ENCODE measurements around the gene SHROOM3. TPM values are rescaled to one million over a fixed set of nuclear protein-coding genes. Genes with fewer than 3 reads are reported as not detected.
A peak's percentile ranks its signal among the peaks of the same experiment; 100 is the strongest.

SHROOM3 gene
- total RNA-seq, 4 donors from 2014 or later: 29.5 to 127 (median 59.9) TPM

DNA sequence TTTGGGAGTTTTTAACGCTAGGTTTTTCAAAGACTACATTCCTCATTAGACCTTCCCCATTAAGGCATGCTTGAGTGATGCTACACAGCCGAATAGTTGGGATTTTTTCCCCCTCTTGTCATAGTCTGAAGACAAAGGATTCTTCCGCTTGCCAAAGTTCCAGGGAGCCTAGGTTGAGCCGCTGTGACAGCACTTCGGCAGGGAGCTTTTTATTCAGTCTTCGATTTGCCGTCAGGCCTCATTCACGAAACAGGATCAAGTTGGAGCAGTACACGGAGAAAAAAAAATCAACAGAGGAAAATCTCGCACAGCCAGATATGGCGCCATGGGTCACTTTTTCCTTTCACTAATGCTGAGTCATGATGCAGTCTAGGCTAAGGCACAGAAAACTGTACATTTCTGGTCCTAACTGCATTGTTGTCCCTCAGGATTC lies 24.3 kb downstream of the SHROOM3 start:
- 30 to 52% methylated on average over 5 to 11 of the region's 11 CpGs for WGBS, 2 donors (ENCODE audit: low coverage in 1 of 2)
- peak overlapping the region; percentile 4 to 73 (median 63) for H3K27ac ChIP-seq
- TF ChIP-seq POLR2A (IDR thresholded peaks at IDR 0.05): no peak
- TF ChIP-seq EP300 (IDR thresholded peaks at IDR 0.05): no peak
- TF ChIP-seq CTCF (IDR thresholded peaks at IDR 0.05): no peak
- TF ChIP-seq POLR2AphosphoS5 (IDR thresholded peaks at IDR 0.05): no peak

GRCh38 chr4:76463568-76463967 lies 28.5 kb downstream of the SHROOM3 start:
- Histone ChIP-seq H3K36me3 (no peaks in the 10 kb centered on the region), H3K4me1 (peaks cover 0 to 11% (median 0%) of the 10 kb centered on the region in 3 donors), H3K27me3 (no peaks in the 10 kb centered on the region), H3K9me3 (peaks cover 0 to 18% (median 0%) of the 10 kb centered on the region in 3 donors), H3K27ac (no peak overlapping the region), H3K4me3 (no peak overlapping the region)
- no peak for ATAC-seq
- WGBS, 2 donors (ENCODE audit: low coverage in 1 of 2): no CpG with 5 or more reads among the region's 2 CpGs
- TF ChIP-seq POLR2AphosphoS5 (IDR thresholded peaks at IDR 0.05) (no peak), POLR2A (IDR thresholded peaks at IDR 0.05) (no peak), EP300 (IDR thresholded peaks at IDR 0.05) (no peak), CTCF (IDR thresholded peaks at IDR 0.05) (no peak)

More for the DNA sequence above, 24.3 kb downstream of the SHROOM3 start:
- Histone ChIP-seq H3K4me3 (no peak overlapping the region), H3K4me1 (peaks cover 0 to 11% (median 0%) of the 10 kb centered on the region in 3 donors), H3K9me3 (peaks cover 0 to 18% (median 0%) of the 10 kb centered on the region in 3 donors), H3K36me3 (no peaks in the 10 kb centered on the region), H3K27me3 (no peaks in the 10 kb centered on the region)
- peak; percentile 39 for ATAC-seq

DNA sequence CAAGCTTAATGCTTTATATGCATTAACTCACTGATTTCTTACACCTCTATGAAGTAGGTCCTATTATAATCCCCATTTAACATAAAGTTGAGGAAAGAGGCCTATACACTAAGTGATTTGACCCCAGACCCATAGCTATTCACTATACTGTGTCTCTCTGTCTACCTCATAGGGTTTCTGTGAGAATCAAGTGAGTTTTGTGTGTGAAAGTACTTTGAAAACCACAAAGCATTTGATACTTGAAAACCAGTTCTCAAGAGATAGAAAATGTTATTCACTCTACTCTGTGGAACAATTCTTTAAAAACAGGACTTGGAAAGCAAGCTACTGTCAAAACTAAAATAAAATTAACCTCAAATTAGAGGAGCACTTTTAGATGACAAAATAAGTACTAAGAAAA lies 35.0 kb downstream of the SHROOM3 start:
- H3K9me3 ChIP-seq: no peaks in the 10 kb centered on the region
- ATAC-seq: no peak
- no peak overlapping the region for H3K4me3 ChIP-seq
- H3K4me1 ChIP-seq: no peaks in the 10 kb centered on the region
- H3K27me3 ChIP-seq: no peaks in the 10 kb centered on the region
- no peaks in the 10 kb centered on the region for H3K36me3 ChIP-seq
- no peak overlapping the region for H3K27ac ChIP-seq
- no peak for TF ChIP-seq POLR2A (IDR thresholded peaks at IDR 0.05)

- ATAC-seq: no peak
- Histone ChIP-seq H3K27me3 (no peaks in the 10 kb centered on the region), H3K36me3 (no peaks in the 10 kb centered on the region), H3K27ac (no peak overlapping the region), H3K4me3 (no peak overlapping the region), H3K9me3 (no peaks in the 10 kb centered on the region), H3K4me1 (no peaks in the 10 kb centered on the region)
- WGBS, 2 donors (ENCODE audit: low coverage in 1 of 2): 67% methylated on average over 1 of the region's 1 CpG; no CpG with 5 or more reads in 1 of the 2 donors
- TF ChIP-seq EP300 (IDR thresholded peaks at IDR 0.05) (no peak), CTCF (IDR thresholded peaks at IDR 0.05) (no peak), POLR2A (IDR thresholded peaks at IDR 0.05) (no peak), POLR2AphosphoS5 (IDR thresholded peaks at IDR 0.05) (no peak)
Measured at GRCh38 chr4:76470532-76470931, 35.5 kb downstream of the SHROOM3 start.

GRCh38 chr4:76476571-76476970 lies 41.5 kb downstream of the SHROOM3 start:
- H3K4me3 ChIP-seq: no peak overlapping the region
- H3K9me3 ChIP-seq: peaks cover 0 to 6% (median 0%) of the 10 kb centered on the region in 3 donors
- no peaks in the 10 kb centered on the region for H3K27me3 ChIP-seq
- H3K36me3 ChIP-seq: no peaks in the 10 kb centered on the region
- TF ChIP-seq POLR2A (IDR thresholded peaks at IDR 0.05) (no peak), CTCF (IDR thresholded peaks at IDR 0.05) (no peak), POLR2AphosphoS5 (IDR thresholded peaks at IDR 0.05) (no peak), EP300 (IDR thresholded peaks at IDR 0.05) (no peak)
- ATAC-seq: no peak
- H3K4me1 ChIP-seq: no peaks in the 10 kb centered on the region
- 65% methylated on average over 1 of the region's 1 CpG; no CpG with 5 or more reads in 1 of the 2 donors for WGBS, 2 donors (ENCODE audit: low coverage in 1 of 2)
- H3K27ac ChIP-seq: no peak overlapping the region
